Natural killer cell (primary cell): ENCODE measurements around the gene CPSF3. TPM values are rescaled to one million over a fixed set of nuclear protein-coding genes. Genes with fewer than 3 reads are reported as not detected.
A peak's percentile ranks its signal among the peaks of the same experiment; 100 is the strongest.

Experiments
- ATAC-seq, 3 donors: fragments of 150-1000 bp in 2 of 3; fragments of 200-7000 bp in 1 of 3; cut with Tn5 transposase; 1 replicate in 1 of 3; 2 replicates in 2 of 3; pipeline ENCODE4 v1.10.0; 2021; ENCODE audit warnings: mild to moderate bottlenecking in 2 of 3, moderate library complexity in 2 of 3
- DNase-seq, 2 donors: peaks; one replicate each; pipeline versions ENCODE4 v3.0.0 to v3.0.0-alpha.2; 2013 to 2021; ENCODE audit warnings: mixed read lengths in 1 of 2
- H3K27ac ChIP-seq: one replicate; pipeline ENCODE4 v1.5.1; 2013; ENCODE audit warnings: mild to moderate bottlenecking, low read length
- H3K27me3 ChIP-seq: one replicate; pipeline ENCODE4 v1.6.1; 2013; ENCODE audit warnings: low read length; ENCODE audit not compliant: control insufficient read depth, insufficient read depth
- H3K36me3 ChIP-seq: one replicate; pipeline ENCODE4 v1.6.1; 2013; ENCODE audit warnings: low read length; ENCODE audit not compliant: control insufficient read depth, insufficient read depth
- H3K4me1 ChIP-seq: one replicate; pipeline ENCODE4 v1.6.1; 2013; ENCODE audit warnings: low read length; ENCODE audit not compliant: control insufficient read depth, insufficient read depth
- H3K4me3 ChIP-seq: one replicate; pipeline ENCODE4 v1.5.1; 2013; ENCODE audit warnings: low read length
- H3K9me3 ChIP-seq: one replicate; pipeline ENCODE4 v1.6.1; 2013; ENCODE audit warnings: low read length; ENCODE audit not compliant: control insufficient read depth, insufficient read depth
- H3K27ac Mint-ChIP-seq, 2 donors: one replicate each; pipeline ENCODE4 v1.8.0; 2022; ENCODE audit warnings: mild to moderate bottlenecking in 2 of 2, mixed read lengths in 2 of 2, moderate library complexity in 1 of 2
- H3K27me3 Mint-ChIP-seq, 2 donors: one replicate each; pipeline ENCODE4 v1.8.0; 2022; ENCODE audit warnings: low read depth in 2 of 2, mixed read lengths in 2 of 2
- H3K36me3 Mint-ChIP-seq: one replicate; pipeline ENCODE4 v1.8.0; 2022; ENCODE audit warnings: mixed read lengths
- H3K4me1 Mint-ChIP-seq, 2 donors: one replicate each; pipeline ENCODE4 v1.8.0; 2022; ENCODE audit warnings: mixed read lengths in 2 of 2
- H3K4me3 Mint-ChIP-seq: one replicate; pipeline ENCODE4 v1.8.0; 2022; ENCODE audit warnings: mild to moderate bottlenecking, moderate library complexity, mixed read lengths
- H3K9me3 Mint-ChIP-seq, 2 donors: one replicate each; pipeline ENCODE4 v1.8.0; 2022; ENCODE audit warnings: mixed read lengths in 2 of 2
- WGBS: methylation state at CpG from one replicate; pipeline ENCODE4 v1.1.7; 2013; ENCODE audit warnings: missing lambda C conversion rate; ENCODE audit not compliant: insufficient coverage; 5-methylcytosine and 5-hydroxymethylcytosine counted together
- intact Hi-C: fragments of 100-400 bp; cut with micrococcal nuclease; formaldehyde crosslinking; loops from one replicate; pipeline ENCODE4 v1.14.2; 2022
- total RNA-seq, 4 donors: library from RNA; stranded (reverse); fragments of 120-200 nt in 1 of 4; gene quantifications; one replicate each; pipeline versions ENCODE4 v1.2.3 to v1.2.4, GENCODE V29; 2013 to 2022
- TF ChIP-seq, protein P1 (sequence below): fragments of 200-600 bp; IDR thresholded peaks from one replicate; pipeline ENCODE4 v1.8.0; 2022; ENCODE audit warnings: antibody characterized with exemption

CPSF3 gene
- total RNA-seq, 3 donors from 2014 or later (not counting 1 experiment from before 2014, with no cell fraction given) = 28.4 to 30.7 (median 28.7) TPM

DNA sequence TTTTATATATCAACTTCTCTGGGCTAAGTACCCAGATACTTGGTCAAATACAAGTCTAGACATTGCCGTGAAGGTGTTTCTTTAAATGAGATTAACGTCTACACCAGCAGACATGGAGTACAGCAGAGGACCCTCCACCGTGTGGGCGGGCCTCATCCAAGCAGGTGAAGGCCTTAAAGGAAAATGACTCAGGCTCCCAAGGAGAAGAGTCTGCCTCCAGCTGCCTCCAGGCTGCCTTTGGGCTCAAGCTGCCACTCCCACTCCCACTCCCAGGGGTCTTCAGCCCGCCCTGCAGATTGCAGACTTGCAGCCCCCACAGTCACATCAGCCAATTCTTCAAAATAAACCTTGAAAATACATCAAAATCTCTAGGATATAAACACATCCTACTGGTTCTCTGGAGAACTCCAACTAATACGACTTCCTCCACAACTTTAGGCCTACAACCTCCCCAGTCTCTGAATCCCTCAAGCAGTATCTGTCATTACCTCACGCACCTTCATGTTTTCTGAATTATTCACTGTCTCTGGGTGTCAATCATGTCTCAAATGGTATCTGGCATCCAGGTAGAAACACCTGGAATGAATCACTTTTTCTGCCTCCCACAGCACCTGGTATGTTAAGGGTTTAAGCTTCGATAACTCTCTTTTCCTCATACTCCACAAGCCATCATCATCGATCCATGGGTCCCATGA is 7.0 kb upstream of the CPSF3 start:
- Mint-ChIP-seq H3K27me3 (no peaks in the 10 kb centered on the region), H3K9me3 (no peaks in the 10 kb centered on the region), H3K27ac (peak overlapping the region; percentile 50 to 78), H3K36me3 (no peaks in the 10 kb centered on the region), H3K4me3 (peak overlapping the region; percentile 70), H3K4me1 (peaks cover 53 to 56% of the 10 kb centered on the region in 2 donors)
- no peak overlapping the region for H3K27ac ChIP-seq
- H3K4me1 ChIP-seq = peaks cover 18% of the 10 kb centered on the region
- WGBS = 88% methylated on average over 9 of the region's 9 CpGs
- intact Hi-C loops = no loop called here
- no peak overlapping the region for H3K4me3 ChIP-seq
- H3K27me3 ChIP-seq = no peaks in the 10 kb centered on the region
- TF ChIP-seq, protein P1, sequence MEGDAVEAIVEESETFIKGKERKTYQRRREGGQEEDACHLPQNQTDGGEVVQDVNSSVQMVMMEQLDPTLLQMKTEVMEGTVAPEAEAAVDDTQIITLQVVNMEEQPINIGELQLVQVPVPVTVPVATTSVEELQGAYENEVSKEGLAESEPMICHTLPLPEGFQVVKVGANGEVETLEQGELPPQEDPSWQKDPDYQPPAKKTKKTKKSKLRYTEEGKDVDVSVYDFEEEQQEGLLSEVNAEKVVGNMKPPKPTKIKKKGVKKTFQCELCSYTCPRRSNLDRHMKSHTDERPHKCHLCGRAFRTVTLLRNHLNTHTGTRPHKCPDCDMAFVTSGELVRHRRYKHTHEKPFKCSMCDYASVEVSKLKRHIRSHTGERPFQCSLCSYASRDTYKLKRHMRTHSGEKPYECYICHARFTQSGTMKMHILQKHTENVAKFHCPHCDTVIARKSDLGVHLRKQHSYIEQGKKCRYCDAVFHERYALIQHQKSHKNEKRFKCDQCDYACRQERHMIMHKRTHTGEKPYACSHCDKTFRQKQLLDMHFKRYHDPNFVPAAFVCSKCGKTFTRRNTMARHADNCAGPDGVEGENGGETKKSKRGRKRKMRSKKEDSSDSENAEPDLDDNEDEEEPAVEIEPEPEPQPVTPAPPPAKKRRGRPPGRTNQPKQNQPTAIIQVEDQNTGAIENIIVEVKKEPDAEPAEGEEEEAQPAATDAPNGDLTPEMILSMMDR = no peak
- ATAC-seq (no peak), DNase-seq (no peak)
- peaks cover 17% of the 10 kb centered on the region for H3K36me3 ChIP-seq
- no peaks in the 10 kb centered on the region for H3K9me3 ChIP-seq

DNA sequence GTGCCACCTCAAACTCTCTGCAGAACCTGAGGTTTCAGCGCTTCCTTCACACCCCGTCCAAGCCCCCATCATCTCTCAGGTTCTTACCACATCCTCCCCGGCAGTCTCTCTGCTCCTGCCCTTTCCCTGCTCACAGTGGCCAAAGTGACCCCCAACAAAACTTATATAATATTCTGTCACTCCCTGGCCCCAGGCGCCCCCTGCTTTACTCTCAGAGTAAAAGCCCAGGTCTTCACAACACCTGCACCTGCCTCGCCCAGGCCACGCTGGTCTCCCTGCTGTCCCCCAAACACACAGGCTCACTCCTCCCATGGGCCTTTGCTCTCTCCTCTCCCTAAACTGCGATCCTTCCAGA is 6.5 kb upstream of the CPSF3 start:
- intact Hi-C loops = no loop called here
- H3K4me3 ChIP-seq = no peak overlapping the region
- Mint-ChIP-seq H3K36me3 (no peaks in the 10 kb centered on the region), H3K4me3 (peak overlapping the region; percentile 70), H3K27ac (peak overlapping the region; percentile 50 to 78), H3K4me1 (peaks cover 57 to 60% of the 10 kb centered on the region in 2 donors), H3K27me3 (no peaks in the 10 kb centered on the region), H3K9me3 (no peaks in the 10 kb centered on the region)
- 62% methylated on average over 7 of the region's 7 CpGs for WGBS
- H3K27me3 ChIP-seq = no peaks in the 10 kb centered on the region
- H3K36me3 ChIP-seq = peaks cover 15% of the 10 kb centered on the region
- no peak overlapping the region for H3K27ac ChIP-seq
- H3K9me3 ChIP-seq = no peaks in the 10 kb centered on the region
- ATAC-seq = peak in 2 of 3 donors; percentile 26 to 69
- no peak for DNase-seq
- H3K4me1 ChIP-seq = peaks cover 23% of the 10 kb centered on the region
- TF ChIP-seq, protein P1 = no peak

DNA sequence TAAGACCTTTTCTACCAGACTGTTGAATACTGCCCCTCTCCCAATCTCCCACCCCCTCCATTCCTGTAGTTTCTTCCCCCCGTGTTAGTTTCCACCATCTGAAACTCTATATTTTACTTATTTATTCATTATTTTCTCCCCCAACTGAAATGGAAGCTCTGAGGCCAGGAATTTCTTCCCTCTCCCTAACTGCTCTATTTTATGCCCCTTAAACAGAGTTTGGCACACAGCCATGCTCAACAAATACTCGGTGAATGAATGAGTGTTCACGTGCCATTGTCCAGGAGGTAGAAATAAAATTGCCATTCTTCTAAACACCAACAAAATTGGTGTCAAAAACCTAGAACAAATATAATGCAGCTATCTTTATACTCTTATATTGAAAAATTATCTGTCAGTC is 5.7 kb upstream of the CPSF3 start:
- H3K4me1 Mint-ChIP-seq = peaks cover 65 to 68% of the 10 kb centered on the region in 2 donors

More for the DNA sequence above, 5.7 kb upstream of the CPSF3 start:
- Histone ChIP-seq H3K27ac (no peak overlapping the region), H3K9me3 (no peaks in the 10 kb centered on the region), H3K27me3 (no peaks in the 10 kb centered on the region), H3K36me3 (peaks cover 8% of the 10 kb centered on the region), H3K4me3 (no peak overlapping the region), H3K4me1 (peaks cover 31% of the 10 kb centered on the region)
- Mint-ChIP-seq H3K27me3 (no peaks in the 10 kb centered on the region), H3K9me3 (no peaks in the 10 kb centered on the region), H3K27ac (peak overlapping the region; percentile 50 to 78), H3K36me3 (no peaks in the 10 kb centered on the region), H3K4me3 (peak overlapping the region; percentile 39)
- WGBS = 100% methylated on average over 3 of the region's 3 CpGs
- DNase-seq (no peak), ATAC-seq (no peak)
- intact Hi-C loops = no loop called here
- TF ChIP-seq, protein P1 = no peak
